IMR-90 (cell line): ENCODE data around the gene TMCC1. TPM values are rescaled to one million over a fixed set of nuclear protein-coding genes. Genes with fewer than 3 reads are reported as not detected.

ENCODE experiments used
- ATAC-seq: fragments of 200-7000 bp; cut with Tn5 transposase; 2 replicates; pipeline ENCODE4 v1.9.1; 2020; ENCODE audit warnings: low read depth, mild to moderate bottlenecking, moderate library complexity
- BruUV-seq: library from RNA; stranded (reverse); fragments of 400-500 nt; replicated peaks from 2 replicates; lab custom pipeline; 2021; lab: Mats Ljungman, UMichigan
- CTCF ChIA-PET: fragments of 300-600 bp; formaldehyde crosslinking; extraction: SDS; loops from one replicate; lab custom pipeline; 2021; ENCODE audit warnings: antibody characterized with exemption; lab: Yijun Ruan, JAX
- POLR2A ChIA-PET: fragments of 300-600 bp; sonication (Branson Sonifier 250); formaldehyde crosslinking; loops from one replicate; lab custom pipeline; 2022; ENCODE audit warnings: antibody characterized with exemption; ENCODE audit not compliant: unreplicated experiment; lab: Charles Lee
- DNase-seq: peaks from one replicate; pipeline ENCODE4 v3.0.0; 2013
- H2AFZ ChIP-seq: replicated peaks from 2 replicates; pipeline ENCODE3; 2013; ENCODE audit warnings: low read length, mild to moderate bottlenecking; ENCODE audit not compliant: poor library complexity
- H2AK5ac ChIP-seq: 2 replicates; pipeline ENCODE4 v1.6.1; 2013; ENCODE audit warnings: low read depth, low read length, inconsistent platforms
- H2AK9ac ChIP-seq: replicated peaks from 2 replicates; pipeline ENCODE3; 2013; ENCODE audit warnings: mild to moderate bottlenecking, low read depth, low read length, moderate library complexity; ENCODE audit not compliant: poor library complexity
- H2BK120ac ChIP-seq: 2 replicates; pipeline ENCODE4 v1.6.1; 2013; ENCODE audit warnings: low read depth, low read length, inconsistent platforms
- H2BK15ac ChIP-seq: 3 replicates; pipeline ENCODE4 v1.6.1; 2013; ENCODE audit warnings: low read depth, low read length, inconsistent platforms
- H2BK20ac ChIP-seq: 2 replicates; pipeline ENCODE4 v1.6.1; 2013; ENCODE audit warnings: low read depth, mild to moderate bottlenecking, inconsistent platforms, low read length, moderate library complexity
- H2BK5ac ChIP-seq: 2 replicates; pipeline ENCODE4 v1.6.1; 2013; ENCODE audit warnings: mild to moderate bottlenecking, low read depth, low read length, inconsistent platforms; ENCODE audit not compliant: poor library complexity, severe bottlenecking
- H3K14ac ChIP-seq: replicated peaks from 2 replicates; pipeline ENCODE4 v1.6.1; 2013; ENCODE audit warnings: low read depth, low read length, inconsistent platforms
- H3K18ac ChIP-seq: 2 replicates; pipeline ENCODE4 v1.6.1; 2013; ENCODE audit warnings: low read depth, low read length, control low read depth
- H3K23ac ChIP-seq: 2 replicates; pipeline ENCODE4 v1.6.1; 2013; ENCODE audit warnings: low read depth, low read length, inconsistent platforms
- H3K27ac ChIP-seq: 2 replicates; pipeline ENCODE4 v1.5.1; 2013; ENCODE audit warnings: mild to moderate bottlenecking, control low read depth, low read length; ENCODE audit not compliant: insufficient read depth
- H3K27me3 ChIP-seq: 2 replicates; pipeline ENCODE4 v1.6.1; 2013; ENCODE audit warnings: low read length; ENCODE audit not compliant: control insufficient read depth, insufficient read depth
- H3K36me3 ChIP-seq: 2 replicates; pipeline ENCODE4 v1.6.1; 2013; ENCODE audit warnings: low read length, mixed read lengths; ENCODE audit not compliant: control insufficient read depth, insufficient read depth
- H3K4ac ChIP-seq: 2 replicates; pipeline ENCODE4 v1.6.1; 2013; ENCODE audit warnings: low read depth, low read length, inconsistent platforms
- H3K4me1 ChIP-seq: 2 replicates; pipeline ENCODE4 v1.6.1; 2013; ENCODE audit warnings: low read length, mixed read lengths; ENCODE audit not compliant: control insufficient read depth, insufficient read depth
- H3K4me2 ChIP-seq: 2 replicates; pipeline ENCODE4 v1.6.1; 2013; ENCODE audit warnings: low read depth, mild to moderate bottlenecking, control low read depth, low read length, moderate library complexity
- H3K4me3 ChIP-seq: 2 replicates; pipeline ENCODE4 v1.5.1; 2013; ENCODE audit warnings: low read depth, mild to moderate bottlenecking, control low read depth, low read length, moderate library complexity; ENCODE audit not compliant: insufficient read depth
- H3K56ac ChIP-seq: 2 replicates; pipeline ENCODE4 v1.6.1; 2013; ENCODE audit warnings: low read length, inconsistent platforms; ENCODE audit not compliant: insufficient read depth; ENCODE audit errors: extremely low read depth
- H3K79me1 ChIP-seq, 2 experiments: 2 replicates each; pipeline ENCODE4 v1.6.1; 2013; ENCODE audit warnings: low read length in 2 of 2, inconsistent platforms in 1 of 2, low read depth in 1 of 2
- H3K9ac ChIP-seq: 2 replicates; pipeline ENCODE4 v1.6.1; 2013; ENCODE audit warnings: low read depth, low read length, control low read depth
- H3K9me1 ChIP-seq: 2 replicates; pipeline ENCODE4 v1.6.1; 2013; ENCODE audit warnings: low read length, inconsistent platforms; ENCODE audit not compliant: insufficient read depth
- H3K9me3 ChIP-seq: 2 replicates; pipeline ENCODE4 v1.6.1; 2013; ENCODE audit warnings: low read length; ENCODE audit not compliant: control insufficient read depth, insufficient read depth
- H4K20me1 ChIP-seq: 2 replicates; pipeline ENCODE4 v1.6.1; 2013; ENCODE audit warnings: low read length, inconsistent platforms; ENCODE audit not compliant: insufficient read depth
- H4K5ac ChIP-seq: 2 replicates; pipeline ENCODE4 v1.6.1; 2013; ENCODE audit warnings: mild to moderate bottlenecking, low read depth, low read length, control low read depth
- H4K8ac ChIP-seq, 2 experiments: 2 replicates each; pipeline ENCODE4 v1.6.1; 2013; ENCODE audit warnings: low read depth in 2 of 2, low read length in 2 of 2, control low read depth in 1 of 2, inconsistent platforms in 1 of 2
- H4K91ac ChIP-seq: 2 replicates; pipeline ENCODE4 v1.6.1; 2013; ENCODE audit warnings: low read depth, low read length, inconsistent platforms; ENCODE audit not compliant: insufficient read depth
- FOS ChIP-seq: fragments of 150-350 bp; IDR thresholded peaks from 2 replicates; pipeline ENCODE4 v1.6.1; 2016; ENCODE audit warnings: low read depth, low read length
- MAZ ChIP-seq: IDR thresholded peaks from 2 replicates; pipeline ENCODE4 v1.6.1; 2012; ENCODE audit warnings: low read depth, mild to moderate bottlenecking, low read length, improper control_type of control experiment, moderate library complexity, borderline replicate concordance
- NFE2L2 ChIP-seq: fragments of 150-350 bp; IDR thresholded peaks from 2 replicates; pipeline ENCODE4 v1.6.1; 2016; ENCODE audit warnings: low read depth, mild to moderate bottlenecking, low read length
- SMC3 ChIP-seq: fragments of 150-350 bp; IDR thresholded peaks from 2 replicates; pipeline ENCODE4 v1.6.1; 2016; ENCODE audit warnings: low read depth, mild to moderate bottlenecking, antibody characterized with exemption, low read length, moderate library complexity
- WGBS, 2 experiments: methylation state at CpG; one replicate each; pipeline versions ENCODE4 v1.1.5 to v1.1.7; 2013; ENCODE audit warnings: missing lambda C conversion rate in 2 of 2; ENCODE audit not compliant: insufficient read length in 1 of 2; ENCODE audit errors: extremely low coverage in 2 of 2; 5-methylcytosine and 5-hydroxymethylcytosine counted together
- dilution Hi-C: fragments of 300-500 bp; cut with HindIII; formaldehyde crosslinking; loops from one replicate; pipeline ENCODE4 v1.14.3; 2018; ENCODE audit warnings: low sequenced_read_pairs; ENCODE audit not compliant: unreplicated experiment
- in situ Hi-C: fragments of 300-500 bp; cut with MboI; formaldehyde crosslinking; loops from 3 replicates; pipeline ENCODE4 v1.14.3; 2019; ENCODE audit warnings: low sequenced_read_pairs, inconsistent platforms, mixed read lengths
- intact Hi-C: fragments of 100-400 bp; cut with micrococcal nuclease; formaldehyde crosslinking; loops from 2 replicates; pipeline ENCODE4 v1.10.0; 2022
- polyA plus RNA-seq, 3 experiments: library from polyadenylated mRNA; depleted of rRNA; stranded (reverse); fragments of >200 nt; gene quantifications; 2 replicates each; pipeline ENCODE4 v1.2.3, GENCODE V29; 2012; ENCODE audit warnings: low replicate concordance in 1 of 3
- total RNA-seq: library from RNA; depleted of rRNA; stranded (reverse); fragments of >200 nt; gene quantifications from 2 replicates; pipeline ENCODE4 v1.2.3, GENCODE V29; 2012

Gene TMCC1
- total and polyA plus RNA-seq, 2 of the 4 experiments (the other 2 are of a cell fraction) = 5.0 to 7.3 TPM

DNA sequence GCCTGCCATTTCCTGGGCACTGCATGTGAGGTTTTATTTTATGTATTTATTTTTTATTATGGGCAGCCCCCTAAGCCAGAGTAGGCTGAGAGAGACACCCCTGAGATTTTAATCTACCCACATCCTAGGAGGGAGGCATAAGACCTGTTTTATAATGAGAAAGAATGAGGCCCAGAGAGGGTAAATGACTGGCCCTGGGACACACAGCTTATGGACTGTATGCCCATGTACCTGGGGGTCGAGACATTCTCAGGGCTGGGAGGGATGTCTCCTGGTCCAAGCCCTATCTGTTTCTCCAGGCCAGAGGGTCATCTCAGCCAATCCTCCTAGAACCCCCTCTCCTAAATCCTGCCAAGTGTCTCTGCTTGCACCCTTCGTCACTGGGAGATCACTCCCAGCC is 293.2 kb downstream of the TMCC1 start:
- Histone ChIP-seq H3K27me3 (no peaks in the 10 kb centered on the region), H3K4ac (no peak overlapping the region; the same call in 1 of the 2 replicates), H3K4me2 (no peak overlapping the region), H4K20me1 (peaks cover 35% of the 10 kb centered on the region), H2AK5ac (peak overlapping the region; percentile 94), H2BK120ac (no peak overlapping the region), H3K4me3 (no peak overlapping the region), H4K8ac (no peak overlapping the region), H3K14ac (no peak overlapping the region), H3K36me3 (no peaks in the 10 kb centered on the region), H2AK9ac (no peak overlapping the region), H3K27ac (no peak overlapping the region), H3K79me1 (peaks cover 27 to 83% of the 10 kb centered on the region in 2 experiments), H2BK15ac (no peak overlapping the region), H3K56ac (no peak overlapping the region), H3K9ac (no peak overlapping the region), H3K9me3 (no peaks in the 10 kb centered on the region), H4K5ac (no peak overlapping the region), H2BK5ac (no peak overlapping the region), H2BK20ac (no peak overlapping the region), H4K91ac (no peak overlapping the region), H2AFZ (no peak overlapping the region), H3K23ac (no peak overlapping the region), H3K4me1 (peaks cover 57% of the 10 kb centered on the region), H3K18ac (no peak overlapping the region), H3K9me1 (peaks cover 37% of the 10 kb centered on the region)
- intact Hi-C loops = loop anchor here (5.0 kb wide), 1 partner anchor 218 kb away; no protein-coding TSS in a partner anchor
- no TSS peak for BruUV-seq
- WGBS, 2 experiments = 94% methylated on average over 2 of the region's 2 CpGs; no CpG with 5 or more reads in 1 of the 2 experiments
- POLR2A ChIA-PET = no interaction called here
- dilution Hi-C loops = no loop called here
- DNase-seq (no peak), ATAC-seq (no peak)
- TF ChIP-seq SMC3 = no peak
- TF ChIP-seq MAZ = no peak
- TF ChIP-seq NFE2L2 = no peak
- no peak for TF ChIP-seq FOS
- in situ Hi-C loops = loop anchor here (5.0 to 25.0 kb wide), 2 partner anchors 108 to 213 kb away; no protein-coding TSS in a partner anchor
- CTCF ChIA-PET = no interaction called here
